Cardiac septum (tissue), 1 donor: ENCODE measurements around the gene HMGXB3. TPM values are rescaled to one million over a fixed set of nuclear protein-coding genes. Genes with fewer than 3 reads are reported as not detected.
"Not testable (repeated sequence)": the region's sequence is repeated elsewhere in the genome, so short reads cannot be mapped to it uniquely, and the experiment has no call there.

ENCODE experiments used
- DNase-seq: peaks from one replicate; pipeline ENCODE4 v3.0.0-alpha.2; 2020; ENCODE audit warnings: low spot score
- intact Hi-C: fragments of 100-400 bp; cut with DNase I; formaldehyde crosslinking; loops from one replicate; pipeline ENCODE4 v1.14.0; 2022
- total RNA-seq: library from RNA; stranded (reverse); fragmentation: NEBNext Ultra II Directional; extraction: Animal tissue kit (Norgen Biotek cat#: 25700); gene quantifications from one replicate; pipeline ENCODE4 v1.2.1, GENCODE V29; 2021
- donor health status: DM: no; HTN: no; CAD: no.

The HMGXB3 gene
- total RNA-seq, 1 donor from 2014 or later, result 17.6 TPM

DNA sequence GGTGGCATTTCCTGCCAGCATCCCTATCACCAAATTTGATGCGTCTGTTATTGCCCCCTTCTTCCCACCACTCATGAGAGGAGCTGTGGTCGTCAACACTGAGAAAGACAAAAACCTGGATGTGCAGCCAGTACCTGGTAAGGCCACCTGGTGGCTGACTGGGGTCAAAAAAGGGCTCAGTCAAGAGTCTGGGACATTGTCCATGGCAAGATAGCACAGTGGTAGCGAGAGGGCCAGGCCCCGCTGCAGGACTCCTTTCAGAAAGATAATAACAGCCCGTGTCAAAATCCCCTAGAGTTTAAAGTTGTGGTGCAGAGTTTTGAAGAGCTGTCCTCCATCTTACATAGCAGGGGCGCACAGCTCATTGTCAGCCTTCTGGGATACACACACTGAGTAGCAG, 45.0 kb downstream of the HMGXB3 start:
- intact Hi-C loops, result no loop called here
- no peak for DNase-seq

DNA sequence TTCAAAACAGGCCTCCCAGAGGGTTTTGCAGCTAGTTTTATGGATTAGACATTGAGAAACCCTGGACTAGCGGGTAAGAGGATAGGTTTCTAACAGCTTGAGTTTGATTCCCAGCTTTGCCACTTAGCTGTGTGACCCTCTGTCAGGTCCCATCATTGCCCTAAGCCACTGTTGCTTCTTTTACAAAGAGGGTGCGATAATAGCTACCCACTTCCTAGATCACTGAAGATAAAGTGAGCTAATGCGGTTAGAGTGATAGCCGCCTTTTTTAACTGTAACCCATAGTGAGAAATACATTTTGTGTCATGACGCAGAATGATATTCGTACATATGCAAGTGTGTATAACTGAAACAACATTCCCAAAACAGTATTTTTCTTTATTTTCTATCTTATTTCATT, 45.5 kb downstream of the HMGXB3 start:
- intact Hi-C loops, result no loop called here
- DNase-seq, result no peak

DNA sequence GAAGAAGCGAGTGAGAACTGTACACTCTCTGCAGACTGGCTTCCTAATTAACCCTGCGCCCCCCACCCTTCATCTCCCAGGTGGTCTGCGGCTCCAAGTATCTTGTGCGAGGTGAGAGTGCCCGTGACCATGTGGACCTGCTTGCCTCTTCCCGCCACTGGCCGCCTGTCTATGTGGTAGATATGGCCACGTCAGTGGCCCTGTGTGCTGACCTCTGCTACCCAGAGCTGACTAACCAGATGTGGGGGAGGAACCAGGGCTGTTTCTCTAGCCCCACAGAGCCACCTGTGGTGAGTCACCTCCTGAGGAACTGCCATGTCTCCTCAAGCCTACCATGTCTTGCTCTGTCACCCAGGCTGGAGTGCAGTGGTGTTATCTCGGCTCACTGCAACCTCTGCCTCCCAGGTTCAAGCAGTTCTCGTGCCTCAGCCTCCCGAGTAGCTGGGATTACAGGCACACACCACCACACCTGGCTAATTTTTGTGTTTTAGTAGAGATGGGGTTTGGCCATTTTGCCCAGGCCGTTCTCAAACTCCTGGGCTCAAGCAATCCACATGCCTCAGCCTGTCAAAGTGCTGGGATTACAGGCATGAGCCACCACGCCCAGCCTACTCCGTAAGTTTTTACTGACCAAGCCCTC, 49.8 kb downstream of the HMGXB3 start:
- DNase-seq, intact Hi-C loops: not testable (repeated sequence)

DNA sequence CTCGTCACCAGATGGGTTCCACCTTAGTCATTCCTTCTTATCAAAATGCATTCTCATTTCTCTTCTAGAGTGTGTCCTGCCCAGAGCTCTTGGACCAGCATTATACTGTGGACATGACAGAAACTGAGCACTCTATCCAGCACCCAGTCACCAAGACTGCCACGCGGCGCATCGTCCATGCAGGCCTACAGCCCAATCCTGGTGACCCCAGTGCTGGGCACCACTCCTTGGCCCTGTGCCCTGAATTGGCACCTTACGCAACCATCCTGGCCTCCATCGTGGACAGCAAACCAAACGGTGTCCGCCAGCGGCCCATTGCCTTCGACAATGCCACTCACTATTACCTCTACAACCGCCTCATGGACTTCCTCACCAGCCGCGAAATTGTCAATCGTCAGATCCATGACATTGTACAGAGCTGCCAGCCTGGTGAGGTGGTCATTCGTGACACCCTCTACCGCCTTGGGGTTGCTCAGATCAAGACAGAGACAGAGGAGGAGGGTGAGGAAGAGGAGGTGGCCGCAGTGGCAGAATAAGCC, 51.2 kb downstream of the HMGXB3 start:
- intact Hi-C loops, result no loop called here
- DNase-seq, result no peak

DNA sequence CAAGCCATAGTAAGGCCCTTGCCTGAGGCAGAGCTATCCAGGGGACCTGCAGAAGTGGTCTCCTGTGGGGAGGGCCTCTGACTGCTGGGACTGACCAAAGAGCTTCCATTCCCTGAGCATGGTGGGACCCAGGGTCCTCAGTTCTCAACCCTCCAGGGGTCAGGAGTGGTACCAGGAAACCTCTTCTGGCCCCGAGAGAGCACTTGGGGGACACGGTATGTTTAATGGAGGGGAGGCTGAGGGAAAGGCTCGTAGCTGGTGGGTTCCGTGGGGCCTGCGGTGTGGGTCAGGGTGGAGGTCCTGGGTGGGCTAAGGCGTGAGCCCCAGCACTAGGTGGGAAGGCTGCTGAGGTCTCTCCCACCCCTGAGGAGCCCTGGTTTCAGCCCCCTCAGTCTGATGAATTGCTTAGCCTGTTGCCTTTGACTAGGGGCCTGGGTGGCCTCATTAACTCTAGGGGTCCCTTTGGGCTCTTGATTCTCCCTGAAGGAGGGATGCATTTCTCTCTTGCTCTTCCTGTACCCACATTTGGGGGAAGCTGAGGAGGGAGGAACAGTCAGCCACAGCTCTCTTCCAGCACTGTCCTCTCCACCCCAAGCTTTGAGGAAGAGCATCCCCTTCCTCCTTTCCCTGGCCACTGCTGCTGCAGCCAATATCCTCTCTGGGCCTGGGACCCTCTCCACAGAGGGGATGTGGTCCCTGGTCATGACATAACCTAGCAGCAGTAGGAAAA, 51.9 kb downstream of the HMGXB3 start:
- intact Hi-C loops, result no loop called here
- no peak for DNase-seq

DNA sequence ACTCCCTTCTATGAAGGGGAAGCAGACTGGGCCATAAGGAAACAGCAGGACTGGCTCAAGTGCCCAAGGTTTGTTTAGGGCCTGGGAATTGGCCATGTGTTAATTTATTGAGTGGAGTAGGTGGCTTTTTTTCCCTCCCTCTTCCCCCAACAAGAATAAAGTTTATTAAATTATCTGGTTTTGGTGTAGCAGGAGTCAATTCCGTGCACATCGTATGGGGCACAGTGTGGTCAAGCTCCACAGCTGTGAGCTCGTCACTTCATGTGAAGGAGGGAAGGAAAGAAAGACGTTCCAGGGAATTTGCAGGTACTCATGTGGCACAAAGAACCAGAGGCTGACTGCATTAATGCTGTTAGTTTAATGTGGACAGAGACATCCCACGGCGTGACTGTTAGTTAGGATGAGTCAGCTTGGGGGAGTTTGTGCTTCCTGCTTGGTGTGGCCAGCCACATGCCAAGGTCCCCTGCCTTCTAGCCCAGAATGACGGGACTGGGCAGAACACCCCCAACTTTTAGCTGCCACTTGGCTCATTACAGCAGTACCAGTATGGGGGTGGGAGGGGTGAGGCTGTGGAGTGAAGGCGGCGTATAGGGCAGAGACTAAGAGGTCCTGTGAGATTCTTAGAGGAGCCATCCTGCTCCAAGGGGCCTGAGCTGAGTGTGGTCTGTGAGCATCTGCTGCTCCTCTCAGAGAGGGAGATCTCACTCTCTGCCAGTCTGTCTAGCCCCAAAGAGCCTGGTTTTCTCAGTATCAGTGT, 52.6 kb downstream of the HMGXB3 start:
- intact Hi-C loops, result no loop called here
- no peak for DNase-seq

DNA sequence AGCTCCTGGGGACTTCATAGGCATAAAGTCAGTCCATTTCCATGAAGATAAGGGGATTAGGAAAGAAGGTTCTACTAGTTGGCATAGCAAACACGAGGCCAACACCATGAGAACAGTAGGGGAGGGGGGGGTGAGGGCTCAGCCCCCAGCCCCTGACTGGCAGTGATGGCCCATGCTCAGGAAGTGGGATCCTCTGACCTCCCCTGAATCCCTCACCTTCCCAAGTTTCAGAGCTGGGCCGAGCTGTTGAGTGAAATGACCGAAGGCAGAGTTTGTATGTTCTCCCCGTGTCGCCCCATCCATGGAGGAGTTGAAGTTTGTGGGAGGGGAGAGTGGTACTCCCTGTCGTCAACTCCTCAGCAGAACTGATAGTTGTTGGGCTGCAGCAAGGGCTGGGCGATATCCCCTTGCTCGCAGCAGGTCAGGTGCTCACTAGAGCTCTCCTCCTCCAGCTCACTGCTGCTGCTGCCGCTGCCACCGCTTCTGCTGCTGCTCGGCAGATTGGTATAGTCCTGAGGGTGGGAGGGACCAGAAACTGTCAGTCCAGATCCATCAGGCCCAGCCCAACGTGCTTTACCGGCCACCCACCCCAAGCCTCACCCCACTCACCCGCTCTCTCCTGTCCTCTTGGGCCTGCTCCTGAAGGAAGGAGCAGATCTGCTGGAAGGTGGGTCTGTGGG, 53.3 kb downstream of the HMGXB3 start:
- DNase-seq, result peak; percentile 39
- intact Hi-C loops, result no loop called here

DNA sequence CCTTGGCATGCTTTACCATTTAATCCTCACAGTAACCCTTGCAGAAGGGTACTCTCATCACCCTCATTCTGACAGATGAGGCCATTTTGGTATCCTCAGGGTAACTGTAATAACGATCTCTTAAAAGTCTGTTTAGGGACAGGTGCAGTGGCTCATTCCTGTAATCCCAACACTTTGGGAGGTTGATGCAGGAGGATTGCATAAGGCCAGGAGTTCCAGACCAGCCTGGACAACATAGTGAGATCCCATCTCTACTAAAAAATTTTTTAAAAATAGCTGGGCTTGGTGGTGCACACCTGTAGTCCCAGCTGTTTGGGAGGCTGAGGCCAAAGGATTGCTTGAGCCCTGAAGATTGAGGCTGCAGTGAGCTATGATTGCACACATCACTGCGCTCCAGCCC, 54.0 kb downstream of the HMGXB3 start:
- DNase-seq, result peak; percentile 3
- intact Hi-C loops, result no loop called here

DNA sequence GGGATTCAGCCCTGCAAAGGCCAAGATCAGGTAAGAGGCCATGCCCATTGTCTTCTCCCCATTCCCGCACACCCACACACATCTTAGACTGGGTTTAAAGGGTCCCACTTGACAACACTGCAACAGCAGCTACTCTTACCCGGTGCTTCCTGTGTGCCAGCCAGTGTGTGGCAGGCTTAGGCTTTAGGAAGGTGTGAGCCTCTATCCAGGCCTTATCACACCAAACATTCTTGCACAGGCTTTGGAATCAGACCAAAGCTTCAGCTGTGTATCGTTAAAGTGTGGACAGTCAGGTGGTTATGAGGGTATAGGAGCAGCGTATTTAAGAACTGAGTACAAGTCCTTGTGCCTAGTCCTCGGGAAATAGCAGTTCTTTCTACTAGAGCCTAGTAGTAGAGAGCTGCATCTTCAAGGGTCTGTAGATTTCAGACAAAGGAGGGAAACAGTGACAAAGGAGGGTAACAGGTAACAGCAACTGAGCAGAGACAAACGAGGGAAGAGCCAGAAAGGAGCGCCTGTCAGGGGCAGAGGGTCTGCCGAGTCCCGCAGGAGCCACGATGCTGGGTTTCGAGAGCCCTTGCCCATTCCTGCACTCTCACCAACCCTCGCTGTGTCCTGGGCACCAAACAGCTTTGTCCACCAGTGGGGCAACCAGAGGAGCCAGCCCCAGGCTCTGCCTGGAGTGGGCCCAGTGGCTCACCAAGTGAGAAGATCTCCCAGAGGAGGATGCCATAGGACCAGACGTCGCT, 55.0 kb downstream of the HMGXB3 start:
- peak; percentile 64 for DNase-seq
- intact Hi-C loops, result no loop called here

DNA sequence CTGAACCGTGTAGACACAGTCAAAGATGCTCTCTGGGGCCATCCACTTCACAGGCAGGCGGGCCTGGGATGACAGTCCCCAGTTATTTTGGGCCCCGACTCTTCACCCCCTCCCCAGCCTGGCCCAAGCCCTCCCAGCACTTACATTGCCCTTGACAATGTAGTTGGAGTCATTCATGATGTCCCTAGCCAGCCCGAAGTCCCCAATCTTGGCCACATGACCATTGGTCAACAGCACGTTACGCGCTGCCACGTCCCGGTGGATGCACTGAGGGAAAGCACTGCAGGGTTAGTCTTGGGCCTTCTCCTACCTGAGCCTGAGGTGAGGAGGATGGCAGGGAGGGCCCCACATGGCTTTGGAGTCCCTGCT, 55.5 kb downstream of the HMGXB3 start:
- intact Hi-C loops, result no loop called here
- peak; percentile 38 for DNase-seq

DNA sequence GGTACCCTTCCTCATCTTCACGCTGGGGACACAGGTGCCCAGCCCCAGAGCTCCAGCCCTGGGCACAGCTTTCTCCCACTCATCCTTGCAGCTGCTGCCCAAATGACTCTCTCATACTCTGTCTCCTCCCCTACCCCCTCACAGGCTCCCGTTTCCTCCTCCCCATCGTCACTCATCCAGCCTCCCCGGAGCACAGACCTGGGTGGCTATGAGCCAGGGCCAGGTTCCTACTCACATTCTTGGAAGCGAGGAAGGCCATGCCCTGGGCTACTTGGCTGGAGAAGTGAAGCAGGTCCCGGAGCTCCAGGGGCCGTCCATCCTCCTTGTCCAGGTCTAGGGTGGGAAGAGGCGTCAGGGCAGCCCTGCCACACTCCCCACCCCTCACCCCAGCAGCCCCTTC, 56.5 kb downstream of the HMGXB3 start:
- DNase-seq, result no peak
- intact Hi-C loops, result no loop called here

DNA sequence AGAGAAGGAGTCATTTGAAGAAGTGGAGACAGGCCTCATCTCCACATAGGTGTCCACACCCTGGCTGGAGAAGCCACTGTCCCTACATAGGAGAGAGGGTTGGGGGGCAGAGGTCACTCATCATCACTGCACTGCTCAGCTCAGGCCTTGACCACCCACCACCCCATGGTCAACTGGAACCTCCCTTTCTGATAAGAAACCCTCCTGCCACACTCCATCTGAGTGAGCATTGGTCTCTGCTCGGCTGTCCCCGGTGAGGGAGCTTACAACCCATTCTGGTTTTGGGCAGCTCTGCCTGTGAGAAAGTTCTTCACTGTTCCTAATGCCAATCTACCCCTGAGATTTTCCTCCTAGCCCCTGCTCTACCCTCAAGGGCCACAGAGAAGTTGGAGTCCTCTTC, 57.0 kb downstream of the HMGXB3 start:
- intact Hi-C loops, result no loop called here
- no peak for DNase-seq

DNA sequence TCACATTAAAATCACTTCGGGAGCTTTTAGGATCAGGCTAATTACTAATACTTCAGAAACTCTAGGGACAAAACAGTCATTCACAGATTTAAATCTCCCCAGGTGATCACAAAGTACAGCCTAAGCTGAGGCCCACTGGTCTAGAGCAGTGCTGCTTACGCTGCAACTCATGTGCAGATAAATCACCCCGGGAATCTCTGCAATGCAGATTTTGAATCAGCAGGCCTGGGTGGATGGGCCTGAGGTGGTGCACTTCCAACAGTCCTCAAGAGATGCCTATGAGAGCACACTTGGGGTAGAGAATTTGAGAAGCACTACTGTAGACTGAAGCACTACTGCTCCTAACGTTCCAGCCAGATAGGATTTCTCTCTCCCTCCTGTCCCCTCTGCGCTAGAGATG, 57.5 kb downstream of the HMGXB3 start:
- no peak for DNase-seq
- intact Hi-C loops, result no loop called here

DNA sequence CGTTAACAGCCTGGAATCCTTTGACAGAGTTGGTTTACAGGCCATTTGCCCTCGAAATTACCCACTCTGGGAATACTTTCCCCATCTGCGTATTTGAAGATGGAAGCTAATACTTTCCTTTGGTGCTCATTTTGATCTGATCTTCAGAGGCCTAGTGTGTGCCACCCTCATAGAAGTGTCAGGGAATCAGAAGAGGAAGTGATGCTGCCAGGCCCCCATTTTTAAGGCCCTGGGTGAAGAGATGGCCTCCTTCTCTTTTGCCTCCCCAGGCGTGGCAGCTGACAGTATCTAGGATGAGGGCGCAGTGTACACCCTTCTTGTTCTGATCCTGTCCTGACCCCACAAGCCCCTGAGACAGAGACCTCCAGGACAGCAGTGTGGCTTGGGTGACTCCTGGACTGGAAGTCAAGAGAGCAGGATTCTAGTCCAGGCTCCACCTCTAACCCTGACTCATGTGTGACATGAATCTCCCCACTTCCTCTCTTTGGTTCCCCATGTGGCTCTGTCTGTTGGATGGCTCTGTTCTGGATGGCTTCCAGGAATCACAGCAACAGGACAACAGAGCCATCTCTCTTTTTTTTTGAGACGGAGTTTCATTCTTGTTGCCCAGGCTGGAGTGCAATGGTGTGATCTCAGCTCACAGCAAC, 58.1 kb downstream of the HMGXB3 start:
- intact Hi-C loops, result no loop called here
- DNase-seq, result no peak

DNA sequence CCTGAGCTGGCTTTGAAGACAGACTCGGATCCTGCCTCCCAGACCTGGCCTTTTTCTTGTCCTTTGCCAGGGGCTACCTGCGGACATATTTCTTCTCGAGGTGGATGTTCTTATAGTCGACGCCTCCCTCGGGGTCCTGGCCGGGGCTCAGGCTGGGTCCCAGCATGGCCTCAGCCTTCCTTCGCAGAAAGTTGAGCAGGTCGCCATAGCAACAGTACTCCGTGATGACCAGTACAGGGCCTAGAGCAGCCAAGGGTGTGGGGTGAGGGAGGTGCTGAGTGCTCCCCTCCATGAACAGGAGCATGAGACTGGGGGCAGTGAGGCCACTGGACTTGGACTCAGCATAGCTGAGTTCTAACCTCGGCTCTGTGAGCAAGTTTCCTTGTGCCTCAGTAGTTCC, 59.1 kb downstream of the HMGXB3 start:
- DNase-seq, result no peak
- intact Hi-C loops, result no loop called here

DNA sequence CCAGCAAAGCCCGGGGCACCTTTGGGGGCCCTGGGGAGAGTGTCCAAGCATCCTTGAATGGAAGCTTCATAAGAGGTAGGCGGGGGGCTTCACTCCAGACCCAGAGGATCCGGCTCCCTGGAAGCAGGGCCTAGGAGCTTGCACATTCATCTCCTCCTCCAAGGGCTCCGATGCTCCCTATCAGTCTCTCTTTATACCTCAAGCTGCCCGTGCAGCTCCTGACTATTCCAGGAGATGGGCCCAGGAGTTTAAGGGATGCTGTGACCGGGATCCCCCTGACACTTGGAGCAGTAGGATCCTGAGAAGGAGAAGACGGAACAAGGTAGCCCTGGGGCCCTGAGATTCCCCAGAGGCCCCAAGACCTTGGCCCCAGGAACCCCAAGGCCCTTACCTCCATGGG, 59.9 kb downstream of the HMGXB3 start:
- intact Hi-C loops, result no loop called here
- DNase-seq, result no peak

DNA sequence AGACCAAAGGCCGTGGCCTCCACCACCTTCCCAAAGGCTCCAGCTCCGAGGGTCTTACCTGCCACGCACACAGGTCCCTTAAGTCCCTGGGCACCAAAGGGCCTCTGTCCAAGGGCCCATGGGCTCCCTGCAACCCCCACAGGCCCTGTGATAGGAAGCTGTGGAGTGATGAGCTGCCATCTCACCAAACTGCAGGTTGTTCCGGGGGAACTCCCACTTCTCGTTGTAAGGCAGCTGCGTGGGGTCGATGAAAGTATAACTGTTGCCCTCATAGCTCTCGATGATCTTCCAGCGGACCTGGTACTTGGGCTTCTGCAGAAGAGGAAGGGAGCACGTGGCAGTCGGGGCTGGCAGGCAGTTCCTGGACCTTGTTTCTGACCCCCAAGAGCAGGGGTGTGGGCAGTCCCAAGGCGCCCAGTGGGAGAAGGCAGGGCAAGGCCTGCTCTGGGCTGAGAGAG, 61.0 kb downstream of the HMGXB3 start:
- no peak for DNase-seq
- intact Hi-C loops, result no loop called here

DNA sequence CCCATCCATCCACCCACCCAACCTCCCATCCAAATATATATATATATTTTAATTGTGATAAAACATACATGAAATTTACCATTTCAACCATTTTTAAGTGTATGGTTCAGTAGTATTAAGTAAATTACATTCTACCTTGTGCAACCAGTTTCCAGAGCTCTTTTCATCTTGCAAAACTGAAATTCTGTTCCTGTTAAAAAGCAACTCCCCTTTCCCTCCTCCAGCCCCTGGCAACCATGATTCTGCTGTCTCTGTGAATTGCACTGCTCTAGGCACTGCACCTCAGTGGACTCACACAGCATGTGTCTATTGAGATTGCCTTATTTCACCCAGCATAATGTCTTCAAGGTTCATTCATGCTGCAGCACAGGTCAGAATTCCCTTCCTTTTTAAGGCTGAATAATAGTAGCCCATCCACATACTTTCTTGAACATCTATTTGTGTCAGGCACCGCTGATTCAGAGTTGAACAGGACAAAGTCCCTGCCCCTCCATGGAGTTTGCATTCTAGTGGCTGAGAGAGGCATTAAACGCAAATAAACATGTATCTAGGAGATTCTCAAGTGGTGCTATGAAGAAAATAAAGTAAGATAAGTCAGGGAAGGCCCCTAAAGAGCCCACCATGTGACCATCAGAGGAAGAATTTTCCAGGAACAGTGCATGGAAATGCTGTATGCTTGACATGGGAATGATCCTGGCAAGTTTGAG, 61.8 kb downstream of the HMGXB3 start:
- DNase-seq, result no peak
- intact Hi-C loops, result no loop called here
